GM19395 (cell line): ENCODE measurements around the gene KCNN3.

ENCODE experiments used
- ATAC-seq: cut with Tn5 transposase; IDR thresholded peaks from one replicate; pipeline ENCODE4 v1.9.1; 2021; ENCODE audit warnings: mild to moderate bottlenecking, moderate library complexity; ENCODE audit not compliant: unreplicated experiment

KCNN3 gene

DNA sequence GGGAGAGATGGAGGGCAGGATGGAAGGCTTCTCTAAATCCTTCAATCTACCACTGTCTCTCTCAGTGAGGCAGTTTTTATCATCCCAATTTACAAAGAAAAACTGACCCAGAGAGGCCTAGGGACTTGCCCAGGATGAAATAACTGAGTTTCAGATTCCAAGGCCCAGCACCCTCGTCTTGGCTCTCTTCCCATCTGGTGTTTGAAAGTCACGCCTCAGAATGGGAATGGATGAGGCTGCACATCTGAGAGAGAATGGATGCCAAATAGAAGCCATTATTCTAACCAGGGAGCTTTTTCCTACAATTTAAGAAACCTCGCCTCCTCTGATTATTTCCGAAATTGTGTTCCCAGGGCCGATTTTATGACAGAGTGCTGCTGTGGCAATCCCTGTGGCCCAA lies 10.6 kb upstream of the KCNN3 start:
- ATAC-seq, result no peak

DNA sequence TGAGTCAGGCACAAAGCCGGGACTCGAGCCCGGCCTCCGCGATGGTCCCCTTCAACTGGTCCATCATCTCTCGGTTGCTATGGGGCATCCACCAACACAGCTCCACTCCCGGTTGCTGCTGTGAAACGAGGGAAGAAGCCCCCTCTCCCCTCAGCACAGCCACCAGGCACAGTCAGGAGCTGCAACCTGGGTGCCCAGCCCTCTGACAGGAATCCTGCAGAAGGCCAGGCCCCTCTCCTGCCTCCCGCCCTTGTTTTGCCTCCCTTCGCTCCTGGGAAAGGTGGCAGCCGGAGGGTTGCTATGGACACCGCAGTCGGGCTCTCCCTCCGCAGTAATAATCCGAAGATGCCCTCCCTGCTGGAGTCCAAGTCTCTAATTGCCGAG lies 8.9 kb upstream of the KCNN3 start:
- no peak for ATAC-seq

DNA sequence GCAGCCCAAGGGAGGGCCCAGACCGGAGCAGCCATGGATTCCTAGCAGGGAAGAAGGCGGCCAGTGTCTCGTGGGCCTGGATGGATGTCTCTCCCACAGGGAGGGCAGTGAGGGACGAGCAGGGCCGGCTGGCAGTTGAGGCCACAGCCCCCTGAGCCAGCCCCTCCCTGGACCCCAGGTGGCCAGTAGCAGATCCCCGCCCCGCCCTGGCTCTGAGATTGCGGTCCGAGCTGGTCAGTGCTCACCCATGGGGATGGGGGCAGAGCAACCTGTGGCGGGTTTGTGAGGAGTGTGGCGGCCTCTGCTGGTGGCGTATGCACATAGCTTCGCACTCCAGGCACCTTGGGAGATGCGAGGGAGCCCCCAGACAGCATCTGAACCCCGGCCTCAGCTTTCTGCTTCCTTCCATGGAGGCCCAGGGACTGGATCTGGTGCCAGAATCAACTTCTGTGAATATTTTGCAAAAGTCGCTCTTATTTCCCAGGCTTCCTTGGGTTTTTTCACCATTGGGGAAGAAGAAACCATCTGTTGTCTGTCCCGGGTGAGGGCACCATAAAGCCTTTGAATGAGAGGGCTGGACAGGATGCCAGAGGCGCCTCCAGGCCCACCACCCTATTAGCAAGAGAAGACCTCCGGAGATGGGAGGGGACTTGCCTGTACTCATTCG lies 8.4 kb upstream of the KCNN3 start:
- peak; percentile 60 for ATAC-seq

DNA sequence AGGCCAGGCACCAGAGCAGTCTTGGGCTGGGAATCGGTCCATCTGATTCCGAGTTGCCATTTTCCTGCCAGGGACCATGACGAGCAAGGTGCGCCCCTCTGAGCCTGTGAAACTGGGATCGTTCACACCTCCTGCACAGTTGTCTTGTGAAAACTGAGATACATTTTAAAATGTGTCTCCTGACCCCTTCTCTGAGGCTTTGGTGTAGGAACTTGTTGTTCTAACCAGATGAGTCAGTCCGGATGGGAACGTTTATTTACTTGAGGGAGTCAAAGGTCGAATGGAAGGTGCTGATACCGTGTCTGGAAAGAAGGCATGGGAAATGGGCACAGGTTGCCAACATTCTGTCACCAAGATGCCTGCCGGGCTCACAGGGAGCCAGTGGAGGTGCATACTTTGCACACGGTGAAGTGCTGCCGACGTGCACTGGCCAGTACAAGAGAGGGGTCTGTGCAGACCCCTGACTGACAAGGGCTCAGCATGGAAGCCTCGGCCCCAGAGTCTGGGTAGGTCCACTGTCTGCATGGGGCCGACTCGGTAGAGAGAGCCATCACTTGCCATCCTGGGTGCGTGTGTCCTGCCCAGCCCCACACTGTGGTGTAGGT lies 7.4 kb upstream of the KCNN3 start:
- no peak for ATAC-seq

DNA sequence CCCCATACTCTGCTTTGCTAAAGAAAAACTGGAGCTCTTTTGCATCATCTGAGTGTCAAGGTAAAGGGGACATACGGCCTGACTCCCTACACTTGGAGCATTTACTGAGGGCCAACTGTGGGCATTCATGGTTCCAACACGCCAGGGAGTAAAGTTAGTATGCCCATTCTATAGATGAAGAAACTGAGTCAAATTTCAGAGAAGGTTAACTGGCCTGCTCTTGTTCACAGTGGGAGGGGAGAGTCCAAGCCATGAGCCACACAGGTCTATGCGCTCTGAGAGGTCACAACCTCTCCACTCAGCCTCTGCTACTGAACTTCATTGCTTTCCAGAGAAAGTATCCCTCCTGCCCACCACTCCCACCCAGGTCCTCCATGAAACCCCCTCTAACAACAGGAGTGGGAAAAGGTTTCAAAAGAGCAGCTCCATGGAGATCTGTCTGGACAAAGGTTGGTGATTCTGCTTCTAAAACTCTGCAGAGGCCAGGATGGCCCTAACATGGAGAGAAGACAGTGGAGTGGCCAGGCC lies 6.8 kb upstream of the KCNN3 start:
- ATAC-seq, result no peak

DNA sequence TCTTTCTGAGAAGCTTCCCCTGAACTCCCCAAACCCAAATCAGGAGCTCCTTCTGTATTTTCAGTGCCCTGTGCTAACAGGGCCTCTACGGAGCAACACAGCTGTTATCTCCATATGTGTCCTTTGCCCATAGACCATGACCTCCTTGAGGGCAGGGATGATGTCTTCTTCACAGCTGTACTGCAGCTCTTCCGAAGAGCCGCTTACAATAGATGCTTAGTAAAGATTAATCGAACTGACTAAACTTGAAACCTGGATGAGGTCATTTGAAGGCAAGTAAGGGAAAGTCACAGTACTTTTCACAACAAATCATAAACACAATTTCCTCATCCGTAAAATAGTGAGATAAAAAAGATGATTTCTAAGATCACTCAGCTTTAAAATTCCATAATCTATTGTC lies 4.4 kb upstream of the KCNN3 start:
- ATAC-seq, result no peak

DNA sequence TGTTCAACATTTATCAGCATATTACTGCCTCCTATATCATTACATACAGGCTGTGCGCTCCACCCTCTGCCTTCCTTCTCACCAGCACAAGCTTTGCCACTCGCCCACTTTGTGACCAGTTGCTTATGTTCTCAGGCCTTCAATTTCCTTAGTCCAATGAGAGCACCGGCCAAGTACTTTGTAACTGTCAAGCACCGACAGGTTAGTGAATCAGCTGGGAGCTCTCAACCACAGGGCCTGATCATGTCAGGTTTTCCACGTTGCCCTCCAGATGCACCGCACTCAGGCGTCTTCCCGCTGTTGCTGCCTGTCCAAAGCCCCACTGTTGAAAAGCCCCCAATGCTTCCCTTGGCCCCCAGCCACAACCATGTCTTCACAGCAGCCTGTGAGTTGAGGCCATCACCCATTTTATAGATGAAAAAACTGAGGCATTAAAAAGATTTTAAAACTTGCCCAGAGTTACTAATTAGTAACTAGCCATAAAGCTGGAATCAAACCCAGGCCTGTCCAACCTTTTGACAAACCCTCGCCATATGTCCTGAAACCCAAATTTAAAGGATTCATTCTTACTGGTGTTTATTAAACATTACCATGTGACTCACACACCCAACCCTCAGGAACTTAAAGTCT lies 3.4 kb upstream of the KCNN3 start:
- ATAC-seq, result no peak

DNA sequence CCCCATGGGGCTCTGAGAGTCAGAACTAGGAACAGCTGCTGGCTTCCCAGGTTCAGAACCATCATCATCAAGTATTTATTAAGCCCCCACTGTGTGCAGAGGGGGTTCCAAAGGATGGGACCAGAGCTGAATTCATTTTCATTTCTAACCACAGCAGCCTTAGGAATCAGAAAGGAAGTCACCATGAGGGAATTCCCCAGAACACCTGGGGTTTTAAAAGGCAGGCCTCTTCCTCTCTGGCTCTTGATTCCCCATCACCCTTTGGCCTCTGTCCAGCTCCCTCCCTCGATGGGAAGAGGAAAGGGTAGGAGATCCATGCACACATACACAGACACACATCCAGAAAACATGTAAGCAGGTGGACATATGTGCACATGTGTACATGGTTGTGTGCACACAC lies 1.3 kb upstream of the KCNN3 start:
- no peak for ATAC-seq

DNA sequence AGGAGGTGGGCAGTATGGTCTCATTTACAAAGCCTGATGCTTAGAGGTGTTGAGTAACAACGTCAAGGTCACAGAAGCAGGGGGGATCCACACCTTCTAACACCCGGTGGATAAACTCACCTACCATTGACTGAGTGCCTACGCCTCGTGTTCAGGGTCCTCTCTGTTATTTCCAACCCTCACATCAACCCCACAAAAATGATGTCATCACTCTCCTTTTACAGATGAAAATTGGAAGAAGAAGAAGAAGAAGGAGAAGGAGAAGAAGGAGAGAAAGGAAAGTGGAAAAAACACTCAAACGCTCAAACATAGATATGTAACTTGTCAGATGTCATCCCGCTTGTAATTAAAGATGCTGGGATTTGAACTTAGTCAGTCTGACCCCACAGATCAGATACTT lies 653 bp upstream of the KCNN3 start:
- no peak for ATAC-seq

DNA sequence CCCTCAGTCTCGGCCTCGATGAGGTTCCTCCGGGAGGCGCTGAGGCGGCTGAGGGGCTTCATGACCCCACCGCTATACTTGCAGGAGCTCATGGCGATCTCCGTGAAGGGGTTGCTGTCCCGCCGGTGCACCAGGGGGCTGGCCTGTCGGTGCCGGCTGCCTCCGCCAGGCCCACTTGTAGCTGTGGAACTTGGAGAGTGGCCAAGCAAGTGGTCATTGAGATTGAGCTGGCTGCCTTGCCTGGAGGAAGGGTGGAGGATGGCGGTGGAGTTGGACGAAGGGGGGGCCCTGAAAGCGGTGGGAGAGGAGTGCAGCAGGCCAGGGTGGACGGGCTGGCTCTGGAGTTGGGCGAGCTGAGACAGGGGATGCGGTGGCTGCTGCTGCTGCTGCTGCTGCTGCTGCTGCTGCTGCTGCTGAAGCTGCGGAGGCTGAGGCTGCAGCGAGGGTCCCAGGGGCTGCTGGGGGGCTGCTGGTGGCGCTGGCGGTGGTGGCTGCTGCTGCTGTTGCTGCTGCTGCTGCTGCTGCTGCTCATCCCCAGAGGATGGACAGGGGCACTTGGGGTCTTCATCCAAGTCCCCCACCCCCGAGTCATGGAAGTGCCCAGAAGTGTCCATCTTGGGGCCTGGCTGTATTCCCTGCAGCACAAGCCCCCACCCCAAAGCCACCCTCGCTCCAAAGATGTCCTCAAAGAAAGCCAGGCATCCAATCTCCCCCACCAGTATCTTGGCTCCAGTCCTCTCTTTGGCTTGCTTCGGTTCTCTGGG lies 548 bp downstream of the KCNN3 start:
- ATAC-seq, result no peak

DNA sequence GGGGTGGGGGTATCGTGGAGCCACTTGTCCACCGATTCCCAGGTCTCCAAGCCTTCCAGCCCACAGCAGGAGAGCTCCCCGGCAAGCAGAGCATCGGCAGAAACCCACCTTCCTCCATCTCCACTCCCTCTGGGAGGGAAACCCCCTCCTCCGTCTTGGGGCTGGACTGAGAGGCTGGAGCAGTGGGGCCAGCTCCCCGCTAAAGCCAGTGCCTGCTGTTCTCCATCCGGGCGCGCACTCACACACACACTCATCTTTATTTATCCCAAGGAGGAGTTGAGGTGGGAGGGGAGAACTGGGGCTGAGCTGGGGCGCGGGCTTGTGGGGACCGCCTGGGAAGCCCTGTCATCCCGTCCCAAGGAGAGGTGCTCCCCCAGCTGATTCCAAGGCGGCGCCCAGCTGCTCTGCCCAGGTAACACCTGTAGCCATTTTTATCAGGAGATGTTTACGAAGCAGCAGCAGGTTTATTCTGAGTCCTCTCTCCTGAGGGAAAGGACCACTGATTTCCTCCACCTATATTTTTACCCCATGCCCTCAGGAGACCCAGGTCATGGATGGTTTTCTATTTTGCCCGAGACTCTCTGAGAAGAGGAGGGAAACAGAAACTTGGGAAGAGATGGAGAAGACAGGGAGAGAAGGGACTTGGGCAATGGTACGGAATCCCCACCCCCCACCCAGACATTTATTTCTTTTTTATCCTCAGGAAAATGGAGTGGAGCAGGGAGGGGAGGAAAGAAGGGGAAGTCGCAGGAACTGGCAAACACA lies 2.1 kb downstream of the KCNN3 start:
- ATAC-seq, result no peak

DNA sequence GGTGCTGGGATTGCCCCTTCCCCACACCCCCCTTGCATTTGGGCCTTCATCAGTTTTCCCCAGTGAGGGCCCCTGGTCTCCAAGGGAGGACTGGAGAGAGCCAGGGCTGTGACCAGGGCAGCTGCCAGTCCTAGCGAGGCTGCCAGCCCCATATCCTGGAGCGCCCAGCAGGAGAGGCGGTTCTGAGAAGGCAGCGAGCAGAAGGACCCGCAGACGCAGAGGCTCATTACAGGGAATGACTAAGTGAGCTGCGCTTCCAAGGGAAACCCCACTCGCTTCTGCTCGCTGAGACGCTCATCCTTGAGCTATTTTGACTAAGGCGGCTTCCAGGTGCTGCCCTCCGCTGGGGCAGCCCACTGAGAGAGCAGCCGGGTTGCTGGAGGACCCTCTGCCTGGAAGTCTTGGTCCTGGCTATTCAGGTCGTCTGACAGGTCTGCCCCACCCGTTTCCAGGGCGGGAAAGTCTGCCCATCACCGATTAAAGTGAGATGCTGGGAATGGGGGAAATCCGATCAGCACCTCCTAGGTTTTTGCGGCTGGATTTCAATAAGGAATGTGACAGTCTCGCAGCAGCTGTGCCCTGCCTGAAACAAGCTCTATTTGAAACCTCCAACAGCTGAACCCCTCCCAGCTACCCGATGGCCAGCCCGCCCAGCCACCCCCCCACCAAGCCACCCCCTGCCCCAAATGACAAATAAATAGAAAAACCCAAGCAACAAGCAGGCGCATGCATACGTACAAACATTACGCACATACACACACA lies 2.8 kb downstream of the KCNN3 start:
- no peak for ATAC-seq

DNA sequence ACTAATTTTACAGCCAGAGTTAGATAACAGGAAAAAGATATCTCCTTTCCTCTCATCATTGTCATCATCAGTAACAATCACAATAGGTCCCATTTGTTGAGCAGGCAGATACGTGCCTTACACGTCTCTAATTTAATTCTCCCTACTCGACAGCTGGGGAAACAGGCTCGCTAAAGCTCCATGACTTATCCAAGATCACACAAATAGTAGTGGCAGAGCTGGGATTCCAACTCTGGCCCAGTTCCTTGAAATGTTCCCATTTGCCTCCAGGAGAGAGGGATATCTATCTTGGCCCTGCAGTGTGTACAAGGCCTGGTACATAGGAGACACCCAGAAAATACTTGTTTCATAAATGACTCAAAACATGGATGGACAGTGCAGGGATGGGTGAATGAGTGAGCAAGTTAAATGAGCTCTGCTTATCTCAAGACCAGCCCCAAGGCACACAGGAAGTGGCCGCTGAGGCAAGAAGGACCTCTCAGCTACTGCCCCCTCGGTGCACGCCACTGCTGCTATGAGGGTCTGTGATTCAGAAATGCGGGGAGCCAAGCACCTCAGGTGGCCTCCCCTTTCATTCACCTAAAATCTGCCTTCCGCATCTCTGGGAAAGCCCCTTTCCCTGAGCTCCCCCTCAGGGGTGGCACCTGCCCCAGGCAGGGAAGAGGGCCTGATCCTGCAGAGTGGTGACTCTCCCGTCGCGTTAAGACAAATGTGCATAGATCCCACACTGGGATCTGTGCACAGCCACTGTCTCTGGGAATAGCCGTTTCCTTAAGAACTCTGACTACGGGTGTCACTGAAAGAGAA lies 3.6 kb downstream of the KCNN3 start:
- no peak for ATAC-seq

DNA sequence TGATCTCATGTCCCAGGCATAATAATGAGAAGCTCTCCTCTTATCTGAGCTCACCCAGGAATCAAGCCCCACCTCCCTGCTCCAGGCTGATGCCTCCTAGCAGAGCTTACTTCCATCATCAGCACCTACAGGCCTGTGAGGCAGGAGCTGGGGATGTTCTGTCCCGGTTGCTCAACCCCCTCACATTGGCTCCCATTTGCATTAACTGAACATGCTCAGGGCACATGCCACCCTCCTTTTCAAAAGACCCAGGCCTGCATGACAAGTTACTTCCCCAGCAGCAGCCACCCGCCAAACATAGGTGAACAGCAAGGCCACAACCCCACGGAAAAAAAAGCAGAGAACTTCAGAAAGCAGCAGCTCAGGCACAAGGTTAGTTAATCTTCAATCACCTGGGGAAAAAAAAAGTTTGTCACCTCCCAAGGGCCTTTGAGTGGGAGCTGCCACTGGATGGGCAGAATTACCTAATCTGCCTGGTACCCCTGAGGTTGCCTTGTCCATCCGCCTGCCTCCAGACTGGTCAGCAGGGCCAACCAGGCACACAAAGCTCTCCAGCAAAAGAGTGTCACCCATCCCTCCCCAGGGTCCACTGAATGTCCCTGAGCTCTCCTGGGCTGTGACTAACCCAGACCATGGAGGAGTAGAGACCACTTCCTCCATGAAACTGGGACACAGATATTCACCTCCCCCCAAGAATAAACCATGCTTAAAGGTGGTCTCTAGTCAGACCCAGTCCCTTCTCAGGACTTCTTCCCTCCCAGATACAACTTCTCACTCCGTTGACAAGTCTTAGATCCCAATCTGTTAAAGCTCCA lies 4.4 kb downstream of the KCNN3 start:
- ATAC-seq, result no peak

DNA sequence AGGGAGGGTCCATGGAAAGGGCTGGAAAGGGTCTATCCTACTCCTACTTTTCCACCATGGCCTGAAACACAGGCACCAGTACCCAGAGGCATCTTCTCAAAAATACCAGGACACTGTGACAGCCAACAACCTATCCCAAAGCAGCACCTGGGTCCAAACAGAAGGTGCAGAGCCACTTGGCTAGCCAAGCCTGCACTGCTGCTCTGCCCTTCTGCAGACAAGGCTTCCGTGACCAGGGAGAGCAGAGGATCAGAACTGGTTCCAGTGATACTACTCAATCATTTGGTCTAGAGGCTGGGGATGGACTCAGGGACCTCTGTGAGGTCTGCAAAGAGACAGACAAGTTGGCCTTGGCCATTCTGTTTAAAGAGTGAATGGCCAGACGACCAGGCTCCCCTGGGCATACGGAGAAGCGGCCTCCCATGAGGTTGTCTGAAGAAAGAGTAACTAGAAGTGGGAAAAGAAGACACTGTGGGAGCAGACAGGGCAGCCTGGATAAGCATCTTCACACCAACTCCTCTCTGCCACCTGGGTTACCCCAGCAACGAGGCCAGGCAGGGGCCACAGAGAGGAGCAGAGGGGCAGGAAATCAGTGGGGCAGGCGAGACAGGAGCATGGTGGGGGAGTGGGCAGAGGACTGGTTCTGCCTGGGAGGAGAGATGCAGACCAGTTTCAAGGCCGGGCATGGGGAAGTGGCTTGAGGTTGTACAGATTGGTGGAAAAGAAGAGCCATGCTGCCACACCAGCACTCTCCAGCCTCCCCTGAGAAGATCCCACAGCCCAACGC lies 5.7 kb downstream of the KCNN3 start:
- no peak for ATAC-seq

DNA sequence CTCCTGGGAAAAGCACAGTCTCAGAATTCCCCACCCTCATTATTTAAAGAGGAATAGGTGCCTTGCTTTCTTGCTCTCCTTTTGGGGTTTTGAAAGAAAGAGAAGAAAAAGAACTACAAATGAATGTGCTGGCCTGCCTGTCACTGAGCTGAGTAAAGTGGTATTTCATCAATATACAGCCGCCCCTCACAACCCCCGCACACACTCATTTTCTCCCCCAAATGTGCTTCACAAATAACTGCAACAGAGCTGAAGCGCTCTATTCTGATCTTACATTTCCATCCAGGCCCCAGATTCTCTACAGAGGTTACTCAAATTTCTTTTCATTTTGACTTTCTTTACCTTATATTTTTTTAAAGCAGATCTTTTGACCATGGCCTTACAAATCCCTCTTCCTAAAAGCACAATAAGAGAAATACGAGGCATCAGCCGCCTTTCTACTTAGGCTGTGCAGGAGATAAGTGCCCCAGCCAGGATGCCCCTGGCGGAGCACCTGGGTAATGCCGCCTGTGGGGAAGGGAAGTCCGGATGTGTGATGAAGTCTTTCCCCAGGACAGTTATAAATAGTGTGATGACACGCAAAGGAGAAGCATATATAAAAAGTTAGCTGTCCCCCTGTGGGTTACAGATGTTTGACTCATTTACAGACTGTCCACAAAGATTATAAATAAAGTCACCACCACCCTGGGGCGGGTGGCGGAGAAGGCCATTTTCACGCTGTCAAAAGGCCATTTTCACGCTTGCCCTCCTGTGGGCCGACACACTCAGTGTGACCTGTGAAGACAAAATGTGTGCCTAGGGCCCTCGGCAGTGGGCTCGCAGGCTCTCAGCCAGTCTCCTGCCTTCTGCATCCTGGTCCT lies 6.5 kb downstream of the KCNN3 start:
- peak; percentile 31 for ATAC-seq

DNA sequence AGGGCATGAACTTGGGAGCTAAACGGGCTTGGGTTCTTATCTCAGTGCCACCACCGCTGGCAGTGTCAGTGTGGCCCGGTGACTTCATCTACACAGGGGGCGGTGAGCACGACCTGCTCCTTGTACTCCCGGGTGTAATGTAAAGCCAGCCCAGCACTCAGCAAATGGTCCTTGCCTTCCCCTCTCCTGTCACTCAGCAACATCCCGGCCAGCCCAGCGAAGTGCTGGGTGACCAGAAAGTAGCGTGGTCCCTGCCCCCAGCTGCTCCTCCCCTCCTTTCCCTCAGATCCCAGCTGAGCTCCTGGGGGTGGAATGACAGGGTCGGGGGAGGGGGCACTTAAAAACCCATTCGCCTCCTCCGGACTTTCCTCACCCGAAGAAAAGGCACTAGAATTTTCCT lies 7.2 kb downstream of the KCNN3 start:
- ATAC-seq, result no peak
